ENCODE data around the gene INPP5A.

DNA sequence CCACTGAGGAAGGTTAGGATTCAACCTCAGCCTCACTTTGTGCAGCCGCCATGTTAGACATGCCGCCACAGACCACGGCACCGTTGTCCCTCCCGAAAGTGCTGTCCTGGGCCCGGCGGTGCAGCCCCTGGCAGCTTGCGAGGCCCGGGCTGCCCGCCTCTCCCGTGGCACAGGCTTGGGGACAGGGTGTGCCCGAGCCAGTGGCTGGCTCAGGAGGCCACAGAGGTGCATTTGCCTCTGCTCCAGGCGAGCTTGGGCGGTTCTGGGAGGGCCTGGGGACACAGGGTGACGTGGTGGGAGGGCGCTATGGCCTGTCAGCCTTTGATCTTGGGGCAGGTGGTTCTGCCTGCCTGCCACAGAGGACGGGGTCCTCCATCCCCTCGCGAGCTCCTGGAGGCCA, 207.3 kb downstream of the INPP5A start:
- TF ChIP-seq, protein P1, sequence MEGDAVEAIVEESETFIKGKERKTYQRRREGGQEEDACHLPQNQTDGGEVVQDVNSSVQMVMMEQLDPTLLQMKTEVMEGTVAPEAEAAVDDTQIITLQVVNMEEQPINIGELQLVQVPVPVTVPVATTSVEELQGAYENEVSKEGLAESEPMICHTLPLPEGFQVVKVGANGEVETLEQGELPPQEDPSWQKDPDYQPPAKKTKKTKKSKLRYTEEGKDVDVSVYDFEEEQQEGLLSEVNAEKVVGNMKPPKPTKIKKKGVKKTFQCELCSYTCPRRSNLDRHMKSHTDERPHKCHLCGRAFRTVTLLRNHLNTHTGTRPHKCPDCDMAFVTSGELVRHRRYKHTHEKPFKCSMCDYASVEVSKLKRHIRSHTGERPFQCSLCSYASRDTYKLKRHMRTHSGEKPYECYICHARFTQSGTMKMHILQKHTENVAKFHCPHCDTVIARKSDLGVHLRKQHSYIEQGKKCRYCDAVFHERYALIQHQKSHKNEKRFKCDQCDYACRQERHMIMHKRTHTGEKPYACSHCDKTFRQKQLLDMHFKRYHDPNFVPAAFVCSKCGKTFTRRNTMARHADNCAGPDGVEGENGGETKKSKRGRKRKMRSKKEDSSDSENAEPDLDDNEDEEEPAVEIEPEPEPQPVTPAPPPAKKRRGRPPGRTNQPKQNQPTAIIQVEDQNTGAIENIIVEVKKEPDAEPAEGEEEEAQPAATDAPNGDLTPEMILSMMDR (IDR thresholded peaks at IDR 0.05): no peak
- no peak for TF ChIP-seq EZH2 (IDR thresholded peaks at IDR 0.05; ENCODE audit: borderline replicate concordance, insufficient read depth, low read depth, low read length, poor library complexity, severe bottlenecking)
